Activated CD4-positive, CD25-positive, alpha-beta regulatory T cell treated with anti-CD3 and anti-CD28 coated beads, Interleukin-2, amount 50 U/mL, for 16 hours (primary cell): Measurements from ENCODE around the gene ANXA8L1.
"Not testable (repeated sequence)": the region's sequence is repeated elsewhere in the genome, so short reads cannot be mapped to it uniquely, and the experiment has no call there.

Experiments
- DNase-seq: peaks from one replicate; pipeline ENCODE4 v3.0.0-alpha.2; 2020; ENCODE audit warnings: low read depth, low spot score

ANXA8L1 gene

DNA sequence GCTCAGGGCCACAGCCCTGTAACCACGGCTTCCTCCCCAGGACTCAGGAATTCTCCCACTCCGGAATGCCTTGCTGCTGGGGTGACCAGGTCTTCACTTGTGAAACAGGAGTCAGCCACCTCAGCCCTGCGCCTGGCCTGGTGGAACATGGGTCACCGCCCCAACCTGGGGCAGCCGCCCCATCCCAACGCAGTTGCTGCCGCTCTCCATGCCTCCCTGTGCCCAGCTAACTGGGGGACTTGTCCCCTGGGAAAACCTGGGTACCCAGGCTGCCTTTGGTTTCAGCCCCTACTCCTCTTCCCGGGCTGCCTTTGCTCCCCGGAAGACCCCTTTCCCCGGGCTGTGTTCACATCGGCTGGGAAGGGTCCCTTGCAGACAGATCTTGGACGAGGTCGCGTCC lies 22.2 kb downstream of the ANXA8L1 start:
- not testable (repeated sequence) for DNase-seq

DNA sequence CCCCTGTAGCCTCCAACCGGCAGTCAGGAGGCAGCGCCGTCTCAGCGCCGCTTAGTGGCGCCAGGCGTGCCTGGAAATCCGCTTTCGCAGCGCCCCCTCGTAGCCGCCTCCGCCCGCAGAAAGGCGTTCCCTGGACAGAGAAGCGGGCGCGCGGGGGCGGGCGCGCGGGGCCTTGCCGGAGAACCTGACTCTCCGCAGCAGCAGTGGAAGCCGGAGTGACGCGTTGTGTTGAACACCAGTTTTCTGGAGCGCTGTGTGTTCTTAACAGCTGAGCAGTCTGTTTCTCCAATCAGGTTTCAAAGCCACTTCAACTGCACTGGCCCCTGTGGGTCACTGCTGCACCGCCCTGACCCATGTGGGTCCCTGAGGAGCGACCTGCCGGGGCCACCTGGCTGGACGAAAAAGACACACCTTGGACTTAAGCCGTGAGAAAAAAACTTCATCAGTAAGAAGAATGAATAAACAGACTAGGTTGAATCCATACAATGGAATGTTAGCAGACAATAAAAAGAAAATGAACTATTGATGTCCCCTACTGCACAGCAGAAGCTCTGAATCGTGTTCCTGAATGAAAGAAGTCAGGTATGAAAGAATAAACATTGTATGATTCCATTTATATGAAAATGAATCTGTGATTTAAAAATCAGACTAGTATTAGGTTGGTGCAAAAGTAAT lies 22.8 kb downstream of the ANXA8L1 start:
- not testable (repeated sequence) for DNase-seq

DNA sequence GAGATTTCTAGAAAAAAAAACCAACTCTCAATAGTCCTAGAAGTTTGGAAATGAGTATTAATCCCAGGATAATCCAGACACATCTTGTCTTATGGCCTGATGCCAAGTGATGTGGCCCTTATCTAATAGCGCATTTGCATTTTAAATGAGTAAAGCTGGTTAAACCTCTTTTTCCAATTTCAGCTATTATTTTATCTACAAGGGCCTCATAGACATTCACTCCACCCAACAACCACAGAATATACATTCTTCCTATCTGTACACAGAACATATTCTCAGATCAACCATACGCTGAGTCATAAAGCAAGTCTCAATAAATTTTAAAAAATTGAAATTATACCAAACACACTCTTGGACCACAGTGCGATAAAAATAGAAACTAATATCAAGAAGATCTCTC lies 34.0 kb downstream of the ANXA8L1 start:
- DNase-seq, result not testable (repeated sequence)

DNA sequence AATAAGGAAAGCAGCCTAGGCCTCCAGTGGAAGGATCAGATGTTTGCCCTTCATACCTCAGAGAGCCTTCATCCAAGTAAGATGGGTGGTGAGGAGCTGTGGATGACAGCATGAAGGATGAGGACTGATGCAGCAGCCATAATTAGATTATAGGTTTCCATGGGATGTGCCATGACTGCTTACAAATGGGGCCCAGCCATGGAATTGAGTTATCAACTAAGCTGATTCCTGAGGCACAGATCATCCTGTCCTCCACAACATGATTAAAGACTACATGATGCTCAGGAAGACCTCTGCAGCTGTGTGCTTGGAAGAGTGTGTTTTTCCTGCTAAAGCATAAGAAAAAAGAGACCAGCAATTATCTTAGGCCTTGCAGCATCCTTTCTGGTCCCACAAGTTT lies 35.5 kb downstream of the ANXA8L1 start:
- DNase-seq, result not testable (repeated sequence)

DNA sequence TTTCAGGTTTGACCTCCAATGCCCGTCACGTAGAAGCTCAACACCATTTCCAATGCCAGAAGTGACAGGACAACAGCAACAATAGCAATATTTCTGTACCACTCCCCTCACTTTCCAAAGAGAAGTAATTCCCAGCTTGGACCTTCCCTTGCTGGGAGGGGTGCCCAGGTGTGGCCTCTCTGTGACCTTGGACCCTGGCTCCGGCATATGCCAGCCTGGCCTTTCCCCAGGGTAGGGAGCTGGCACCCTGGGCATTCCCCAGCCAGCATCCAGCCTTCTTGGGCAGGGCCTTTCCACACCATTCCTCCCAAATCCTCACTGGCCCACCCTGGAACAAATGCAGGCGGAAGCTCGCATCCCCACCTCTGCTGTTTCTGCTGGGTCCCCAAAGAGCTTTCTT lies 37.1 kb downstream of the ANXA8L1 start:
- DNase-seq, result not testable (repeated sequence)

DNA sequence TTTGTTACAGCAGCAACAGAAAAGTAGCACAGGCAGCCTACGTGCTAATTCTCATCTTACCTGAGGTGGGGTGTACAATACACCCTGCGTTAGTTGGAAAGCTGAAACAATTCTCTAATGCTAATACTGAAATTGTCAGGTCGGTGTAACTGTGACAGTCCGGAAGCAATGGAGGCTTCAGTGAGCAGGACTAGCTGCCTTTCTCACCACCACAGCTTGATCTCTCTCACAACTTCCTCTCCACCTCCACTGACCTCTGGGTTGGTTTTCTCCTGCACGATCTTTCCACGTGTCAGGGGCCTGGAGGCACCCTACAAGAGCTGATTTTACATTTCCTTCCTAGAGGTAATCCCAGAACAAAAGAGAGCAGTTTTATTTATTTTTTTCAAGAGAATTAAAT lies 39.7 kb downstream of the ANXA8L1 start:
- DNase-seq, result not testable (repeated sequence)

DNA sequence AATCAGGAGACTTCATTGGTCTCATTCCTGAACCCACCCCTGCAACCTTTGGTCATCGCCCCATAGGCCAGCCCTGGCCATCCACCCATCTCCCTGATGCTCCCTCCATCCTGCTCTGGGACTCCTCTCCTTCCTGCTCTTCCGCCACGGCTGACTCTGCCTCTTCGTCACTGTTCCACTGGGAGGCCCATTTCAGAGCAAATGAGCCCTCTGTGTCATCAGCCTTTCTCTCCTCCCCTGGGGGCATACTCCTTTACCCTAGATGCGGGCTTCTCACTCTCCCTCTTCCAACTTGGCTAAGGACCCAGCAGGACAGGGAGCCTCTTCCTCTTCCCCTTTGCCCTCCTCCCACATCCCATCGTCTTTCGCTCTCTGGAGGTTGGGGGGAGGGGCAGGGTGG lies 42.7 kb downstream of the ANXA8L1 start:
- DNase-seq, result not testable (repeated sequence)

DNA sequence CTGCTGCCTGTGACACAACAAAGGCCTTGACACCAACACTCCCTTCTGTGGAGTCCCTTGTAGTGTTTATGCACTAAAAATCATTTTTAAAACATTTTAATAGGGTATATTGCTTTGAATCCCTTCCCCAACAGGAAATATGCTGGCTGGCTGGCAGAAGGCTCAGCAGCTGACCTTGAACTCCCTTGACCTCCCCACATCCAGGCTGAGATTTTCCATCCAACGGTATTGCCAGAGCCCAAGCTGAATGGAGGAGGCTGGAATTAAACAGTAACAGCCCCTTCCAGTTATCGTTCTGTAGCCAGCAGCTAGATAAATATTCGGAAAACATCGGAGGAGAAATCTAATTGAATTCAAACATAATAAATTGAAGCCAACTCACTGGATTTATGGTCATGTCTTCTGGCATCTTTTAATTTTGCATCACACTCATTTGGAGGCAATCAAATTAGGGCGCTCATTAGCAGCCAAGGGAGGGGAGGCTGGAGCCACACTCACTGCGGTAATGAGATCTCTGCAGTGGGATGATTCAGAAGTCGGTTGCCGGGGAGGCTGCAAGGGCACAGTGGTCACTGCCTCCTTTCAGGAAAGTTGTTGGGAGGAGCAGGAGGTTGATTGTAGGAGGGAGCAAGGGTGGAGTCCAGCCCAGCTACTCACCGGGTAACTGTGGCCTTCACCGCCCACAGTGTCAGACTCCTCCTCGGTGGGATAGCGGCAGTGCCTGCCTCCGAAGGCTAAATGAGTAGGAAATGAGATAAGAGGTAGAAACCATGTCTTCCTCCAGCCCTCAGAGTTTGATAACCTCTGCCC lies 44.2 kb downstream of the ANXA8L1 start:
- DNase-seq, result not testable (repeated sequence)

DNA sequence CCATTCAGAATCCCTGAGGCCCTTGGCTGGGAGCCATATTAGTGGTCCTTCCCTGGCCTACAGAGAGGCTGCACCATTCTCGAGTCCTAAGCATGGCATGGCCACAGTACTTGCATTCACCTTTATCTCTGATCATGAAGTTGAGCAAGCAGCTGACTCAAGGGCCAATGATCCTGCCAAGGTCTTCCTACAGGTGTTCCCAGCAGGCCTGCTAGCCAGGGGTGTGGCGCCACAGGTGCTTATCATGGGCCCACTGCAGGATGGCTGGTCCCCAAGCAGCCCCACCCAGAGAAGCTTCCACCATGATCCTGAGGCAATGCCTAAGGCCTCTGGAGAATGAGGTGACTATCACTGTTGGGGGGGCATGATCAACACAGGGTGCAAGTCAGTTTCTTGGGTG lies 48.0 kb downstream of the ANXA8L1 start:
- DNase-seq, result not testable (repeated sequence)

DNA sequence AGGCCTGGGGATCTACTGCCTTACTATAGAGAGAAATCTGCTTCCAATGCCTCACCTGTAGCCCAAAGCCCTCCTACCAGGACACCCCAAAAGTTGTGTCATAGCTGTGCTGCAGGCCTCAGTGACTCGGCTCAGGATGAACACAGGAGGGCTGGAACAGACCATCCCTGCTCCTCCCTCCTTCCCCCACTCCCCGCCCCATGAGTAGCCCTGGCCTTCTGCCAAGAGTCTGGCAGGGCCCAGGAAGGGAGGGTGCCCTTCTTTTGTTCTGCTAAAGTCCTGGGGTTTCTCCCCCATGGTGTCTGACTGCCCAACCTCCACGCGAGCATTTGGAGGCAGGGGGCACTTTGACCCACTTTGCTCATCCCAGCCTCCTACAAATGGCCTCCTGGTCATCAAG lies 65.4 kb downstream of the ANXA8L1 start:
- DNase-seq, result not testable (repeated sequence)
